ENCODE results near the gene NFASC. TPM values are rescaled to one million over a fixed set of nuclear protein-coding genes. Genes with fewer than 3 reads are reported as not detected.

The NFASC gene
- total RNA-seq, 2 experiments from 2014 or later: not detected

GRCh38 chr1:204868340-204868700 is 2.3 kb upstream of the NFASC start:
- Histone ChIP-seq H4K20me1 (ENCODE audit: insufficient read depth, low read length) (no peaks in the 10 kb centered on the region), H2AFZ (ENCODE audit: low read length) (no peak overlapping the region), H3K9me2 (ENCODE audit: insufficient read depth, low read length) (no peaks in the 10 kb centered on the region; the same call in 1 of the 2 replicates), H3K27ac (ENCODE audit: low read depth, low read length, poor library complexity, severe bottlenecking) (no peak overlapping the region), H3K4me2 (ENCODE audit: low read length) (no peak overlapping the region), H3K4me3 (ENCODE audit: low read depth, low read length, poor library complexity, severe bottlenecking) (no peak overlapping the region), H3K79me2 (ENCODE audit: insufficient read depth, low read depth, low read length) (no peaks in the 10 kb centered on the region), H3K4me1 (ENCODE audit: insufficient read depth, low read length, poor library complexity, severe bottlenecking) (no peaks in the 10 kb centered on the region), H3K36me3 (ENCODE audit: insufficient read depth, low read length) (no peaks in the 10 kb centered on the region), H3K9me3 (ENCODE audit: low read length) (no peaks in the 10 kb centered on the region)
- TF ChIP-seq EZH2phosphoT487 (IDR thresholded peaks at IDR 0.05; ENCODE audit: borderline replicate concordance, low read depth, low read length): no peak
- no peak for TF ChIP-seq CTCF (conservative IDR thresholded peaks at IDR 0.05; ENCODE audit: low read length)
- BruUV-seq (replicated peaks): no TSS peak
- CTCF ChIA-PET (ENCODE audit: unreplicated experiment): no interaction called here
- intact Hi-C loops (cut with micrococcal nuclease; ENCODE audit: unreplicated experiment): no loop called here
- no peak for DNase-seq (ENCODE audit: low spot score)
- POLR2A ChIA-PET: interaction anchor here (1.0 kb wide), 1 partner anchor 237 kb away, joined by 3 read pairs; no protein-coding TSS in a partner anchor

- Histone ChIP-seq H3K79me2 (ENCODE audit: insufficient read depth, low read depth, low read length) (no peaks in the 10 kb centered on the region), H3K4me3 (ENCODE audit: low read depth, low read length, poor library complexity, severe bottlenecking) (no peak overlapping the region), H3K9me3 (ENCODE audit: low read length) (no peaks in the 10 kb centered on the region), H3K27ac (ENCODE audit: low read depth, low read length, poor library complexity, severe bottlenecking) (no peak overlapping the region), H3K4me2 (ENCODE audit: low read length) (no peak overlapping the region), H2AFZ (ENCODE audit: low read length) (no peak overlapping the region), H4K20me1 (ENCODE audit: insufficient read depth, low read length) (no peaks in the 10 kb centered on the region), H3K9me2 (ENCODE audit: insufficient read depth, low read length) (no peaks in the 10 kb centered on the region; the same call in 1 of the 2 replicates), H3K4me1 (ENCODE audit: insufficient read depth, low read length, poor library complexity, severe bottlenecking) (no peaks in the 10 kb centered on the region), H3K36me3 (ENCODE audit: insufficient read depth, low read length) (no peaks in the 10 kb centered on the region)
- TF ChIP-seq EZH2phosphoT487 (IDR thresholded peaks at IDR 0.05; ENCODE audit: borderline replicate concordance, low read depth, low read length) (no peak), CTCF (conservative IDR thresholded peaks at IDR 0.05; ENCODE audit: low read length) (no peak)
- ChIA-PET POLR2A (no interaction called here), CTCF (ENCODE audit: unreplicated experiment) (no interaction called here)
- intact Hi-C loops (cut with micrococcal nuclease; ENCODE audit: unreplicated experiment): no loop called here
- no peak for DNase-seq (ENCODE audit: low spot score)
- no TSS peak for BruUV-seq (replicated peaks)
Measured at GRCh38 chr1:204869097-204869496, 1.6 kb upstream of the NFASC start.

- Histone ChIP-seq H3K4me1 (ENCODE audit: insufficient read depth, low read length, poor library complexity, severe bottlenecking) (no peaks in the 10 kb centered on the region), H3K36me3 (ENCODE audit: insufficient read depth, low read length) (no peaks in the 10 kb centered on the region), H3K79me2 (ENCODE audit: insufficient read depth, low read depth, low read length) (no peaks in the 10 kb centered on the region), H4K20me1 (ENCODE audit: insufficient read depth, low read length) (no peaks in the 10 kb centered on the region), H3K4me3 (ENCODE audit: low read depth, low read length, poor library complexity, severe bottlenecking) (no peak overlapping the region), H3K9me3 (ENCODE audit: low read length) (no peaks in the 10 kb centered on the region), H3K27ac (ENCODE audit: low read depth, low read length, poor library complexity, severe bottlenecking) (no peak overlapping the region), H3K4me2 (ENCODE audit: low read length) (no peak overlapping the region), H2AFZ (ENCODE audit: low read length) (no peak overlapping the region), H3K9me2 (ENCODE audit: insufficient read depth, low read length) (no peaks in the 10 kb centered on the region)
- intact Hi-C loops (cut with micrococcal nuclease; ENCODE audit: unreplicated experiment): no loop called here
- CTCF ChIA-PET (ENCODE audit: unreplicated experiment): no interaction called here
- BruUV-seq (replicated peaks): no TSS peak
- no peak for DNase-seq (ENCODE audit: low spot score)
- TF ChIP-seq CTCF (conservative IDR thresholded peaks at IDR 0.05; ENCODE audit: low read length) (no peak), EZH2phosphoT487 (IDR thresholded peaks at IDR 0.05; ENCODE audit: borderline replicate concordance, low read depth, low read length) (no peak)
- POLR2A ChIA-PET: no interaction called here
Measured at GRCh38 chr1:204871405-204872037, 859 bp downstream of the NFASC start.
